ENCODE measurements around the gene CTDNEP1.

CTDNEP1 gene

DNA sequence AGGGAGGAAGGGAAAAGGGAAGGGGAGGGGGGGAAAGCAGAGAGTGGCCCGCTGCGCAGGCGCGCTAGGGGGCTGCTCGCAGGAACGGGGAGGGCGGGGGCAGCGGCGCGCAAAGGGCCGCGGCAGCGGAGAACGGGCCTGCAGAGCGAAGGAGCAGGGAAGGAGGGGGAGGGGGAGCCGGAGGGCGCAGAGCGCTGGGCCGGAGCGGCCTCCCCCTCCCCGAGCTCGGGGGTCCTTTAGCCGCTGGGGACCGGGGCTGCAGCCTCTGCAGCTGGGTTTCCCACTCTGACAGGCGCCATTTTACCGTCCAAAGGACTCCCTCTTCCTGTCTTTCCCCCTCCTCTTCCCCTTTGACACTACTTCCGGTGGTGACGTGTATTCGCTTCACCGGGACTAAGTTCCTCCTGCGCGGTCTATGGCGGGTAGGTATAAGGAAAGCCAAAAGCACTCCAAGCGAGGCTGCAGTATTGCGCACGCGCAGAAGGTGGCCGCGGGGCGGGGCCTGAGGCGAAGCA, at the start of gene CTDNEP1:
CTDNEP1 (minus strand) TSS at position 74 of the 515 bp plus-strand sequence. CDS start 438 bp downstream, outside the sequence.
- peak; percentile 96 to 99 (median 98) for DNase-seq (ENCODE audit: low read depth in 2 of 3, low spot score in 1 of 3)

DNA sequence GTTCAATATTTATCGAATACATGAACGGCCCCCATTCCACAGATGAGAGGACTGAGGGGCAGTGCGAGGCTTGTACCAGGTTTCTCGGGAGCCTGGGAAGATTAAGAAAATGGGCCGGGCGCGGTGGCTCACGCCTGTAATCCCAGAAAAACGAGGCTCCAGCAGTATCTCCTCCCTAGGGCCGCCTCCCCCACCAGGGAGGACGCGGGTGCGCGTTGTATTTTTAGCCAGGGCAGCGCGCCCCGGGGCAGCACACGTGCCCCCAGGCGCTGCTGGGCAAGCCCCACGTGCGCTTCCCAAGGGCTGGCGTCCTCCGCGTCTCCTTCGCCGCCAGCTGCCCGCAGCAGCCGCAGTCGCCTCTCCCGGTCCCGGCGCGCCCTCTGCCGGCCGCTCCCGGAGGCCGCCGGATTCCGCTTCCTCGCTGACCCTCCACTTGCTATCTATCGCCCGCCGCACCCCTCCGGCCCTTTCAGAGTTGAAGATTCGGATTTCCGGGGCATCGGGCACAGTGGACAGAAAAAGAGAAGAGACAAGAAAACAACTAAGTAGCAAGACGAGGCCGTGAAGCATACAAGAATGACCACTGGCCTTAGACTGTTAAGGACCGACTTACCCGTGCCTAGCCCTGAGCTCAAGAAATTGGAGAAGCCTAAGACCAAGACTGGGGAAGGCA, 44.8 kb upstream of the CTDNEP1 start:
- DNase-seq (ENCODE audit: low read depth in 2 of 3, low spot score in 1 of 3): peak in 2 of 3 donors; percentile 53 to 64

DNA sequence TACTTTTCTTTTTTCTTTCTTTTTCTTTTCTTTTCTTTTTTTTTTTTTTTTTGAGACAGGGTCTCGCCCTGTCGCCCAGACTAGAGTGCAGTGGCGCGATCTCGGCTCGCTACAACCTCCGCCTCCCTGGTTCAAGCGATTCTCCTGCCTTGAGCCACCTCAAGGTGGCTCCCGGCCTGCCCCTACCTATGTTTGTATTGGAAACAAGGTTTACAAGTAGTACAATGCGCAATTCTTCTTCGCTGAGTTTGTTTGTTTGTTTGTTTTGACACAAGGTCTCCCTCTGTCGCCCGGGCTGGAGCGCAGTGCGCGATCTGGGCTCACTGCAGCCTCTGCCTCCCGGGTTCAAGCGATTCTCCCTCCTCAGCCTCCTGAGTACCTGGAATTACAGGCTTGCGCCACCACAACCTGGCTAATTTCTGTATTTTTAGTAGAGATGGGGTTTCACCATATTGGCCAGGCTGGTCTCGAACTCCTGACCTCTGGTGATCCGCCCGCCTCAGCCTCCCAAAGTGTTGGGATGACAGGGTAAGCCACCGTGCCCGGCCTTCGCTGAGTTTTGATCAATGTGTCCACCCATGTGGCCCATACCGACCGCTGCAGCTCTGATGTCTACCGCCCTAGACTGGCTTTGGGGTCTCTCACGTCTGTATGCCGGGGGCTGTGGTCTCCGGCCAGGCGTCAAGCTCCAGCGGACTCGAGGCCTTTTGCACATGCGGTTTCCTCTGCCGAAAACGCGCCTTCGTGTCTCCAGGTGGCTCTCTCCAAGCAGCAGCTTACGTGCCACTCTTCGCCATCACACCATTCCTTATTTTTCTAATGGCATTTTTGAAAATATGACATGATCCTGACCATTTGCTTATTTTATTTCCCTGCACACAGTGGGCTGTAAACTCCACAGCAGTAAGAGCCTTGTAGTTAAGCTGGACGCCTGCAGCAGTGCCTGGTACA, 44.0 kb upstream of the CTDNEP1 start:
- no peak for DNase-seq (ENCODE audit: low read depth in 2 of 3, low spot score in 1 of 3)

DNA sequence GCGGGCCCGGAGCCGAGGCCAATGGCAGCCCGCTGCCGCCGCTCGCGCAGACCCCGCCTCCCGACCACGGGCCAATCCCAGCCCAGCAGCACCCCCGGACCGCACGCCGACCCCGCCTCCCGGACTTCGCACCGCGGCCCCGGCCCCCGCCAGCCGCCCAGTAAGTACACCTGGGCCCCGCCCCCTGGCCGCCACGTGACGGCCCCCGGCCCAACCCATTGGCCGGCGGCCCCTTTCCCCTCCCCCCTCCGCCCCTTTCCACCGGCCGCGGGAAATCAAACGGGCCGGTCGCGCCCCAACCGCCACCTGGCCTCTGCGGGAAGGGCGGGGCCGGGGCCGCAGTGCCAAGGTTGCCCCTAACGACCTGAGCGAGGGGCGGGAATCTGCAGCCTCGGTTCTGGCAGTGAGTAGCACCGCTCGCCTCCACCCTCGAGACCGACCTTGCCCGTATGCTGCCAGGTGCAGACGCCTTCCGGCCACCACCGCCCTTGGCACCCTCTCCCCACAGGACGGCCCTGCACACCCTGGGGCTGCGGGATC, 43.1 kb upstream of the CTDNEP1 start, which contains the start of gene YBX2:
YBX2 (minus strand) TSS at position 26 of the 540 bp plus-strand sequence. CDS start 139 bp downstream, outside the sequence.
- DNase-seq (ENCODE audit: low read depth in 2 of 3, low spot score in 1 of 3): peak; percentile 69 to 71 (median 70)

DNA sequence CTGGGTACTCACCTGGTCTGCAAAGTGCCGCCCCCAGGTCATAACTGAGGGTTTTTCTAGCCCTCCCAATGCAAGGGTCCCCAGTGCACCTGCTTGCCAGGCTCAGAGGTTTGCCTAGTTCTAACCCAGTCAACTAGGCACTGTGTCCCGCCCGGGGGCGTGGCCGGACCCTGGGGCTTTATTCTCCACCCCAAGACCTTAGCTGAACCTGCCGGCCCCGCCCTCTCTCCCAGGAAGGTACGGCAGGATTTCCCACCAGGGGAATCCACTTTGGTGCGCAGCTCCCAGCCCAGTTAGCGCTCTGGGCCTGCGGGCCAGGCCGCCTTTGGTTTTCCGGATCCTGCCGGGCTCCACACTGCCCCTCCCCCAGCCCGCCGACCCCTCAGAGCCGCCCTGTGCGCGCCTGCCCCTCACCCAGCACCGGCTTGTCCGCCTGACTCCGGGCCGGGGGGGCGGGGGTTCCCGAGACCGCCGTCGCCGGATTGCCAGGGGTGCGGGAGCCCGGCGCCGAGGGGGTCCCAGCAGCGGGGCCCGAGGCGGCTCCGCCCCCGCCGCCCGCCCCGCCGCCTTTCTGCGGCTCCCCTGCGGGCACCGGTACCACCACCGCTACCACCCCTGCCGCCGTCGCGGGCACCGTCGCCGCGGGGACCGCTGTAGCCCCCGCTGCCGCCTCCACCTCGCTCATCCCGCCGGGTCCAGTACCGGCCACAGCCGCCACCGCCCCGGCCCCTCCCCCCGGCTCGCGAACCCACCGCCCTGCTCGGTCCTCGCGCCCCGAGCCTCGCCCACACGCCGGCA, 42.5 kb upstream of the CTDNEP1 start:
- no peak for DNase-seq (ENCODE audit: low read depth in 2 of 3, low spot score in 1 of 3)

DNA sequence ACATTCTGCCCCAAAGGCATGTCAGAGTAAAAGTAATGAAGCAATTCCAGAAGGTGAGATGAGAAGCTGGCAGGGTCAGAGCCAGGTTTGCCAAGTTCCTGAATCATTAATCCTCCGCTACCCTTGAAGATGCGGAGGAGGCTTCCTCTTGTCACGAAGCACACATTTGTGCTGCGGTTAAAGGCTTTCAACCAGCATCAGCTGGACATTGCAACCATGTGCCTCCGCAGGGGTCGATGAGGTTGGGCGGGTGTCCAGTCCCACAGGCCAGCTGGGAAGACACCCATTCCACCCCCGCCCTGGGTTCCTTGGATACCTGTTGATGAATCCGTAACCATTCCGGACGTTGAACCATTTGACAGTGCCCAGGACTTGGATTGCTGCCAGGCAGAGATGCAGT, 41.6 kb upstream of the CTDNEP1 start:
- DNase-seq (ENCODE audit: low read depth in 2 of 3, low spot score in 1 of 3): no peak

DNA sequence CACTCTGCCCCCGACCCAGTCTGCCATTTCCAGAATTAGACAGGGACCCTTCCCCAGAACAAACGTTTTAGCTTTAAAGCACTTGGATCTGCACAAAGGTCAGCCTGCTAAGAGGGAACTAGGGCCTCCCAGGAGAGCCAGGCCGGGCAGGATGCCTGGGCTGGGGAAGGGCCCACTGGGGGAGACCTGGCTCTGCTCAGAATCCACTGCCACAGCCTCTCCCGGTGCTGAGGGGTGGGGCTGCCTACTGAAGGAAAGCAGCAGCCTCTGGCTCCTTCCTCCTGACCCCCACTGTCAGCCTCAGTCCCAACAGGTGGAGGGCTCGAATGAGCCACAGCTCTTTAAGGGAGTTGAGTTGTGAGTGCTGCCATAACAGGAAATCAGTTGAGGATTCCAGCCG, 41.2 kb upstream of the CTDNEP1 start:
- DNase-seq (ENCODE audit: low read depth in 2 of 3, low spot score in 1 of 3): no peak

DNA sequence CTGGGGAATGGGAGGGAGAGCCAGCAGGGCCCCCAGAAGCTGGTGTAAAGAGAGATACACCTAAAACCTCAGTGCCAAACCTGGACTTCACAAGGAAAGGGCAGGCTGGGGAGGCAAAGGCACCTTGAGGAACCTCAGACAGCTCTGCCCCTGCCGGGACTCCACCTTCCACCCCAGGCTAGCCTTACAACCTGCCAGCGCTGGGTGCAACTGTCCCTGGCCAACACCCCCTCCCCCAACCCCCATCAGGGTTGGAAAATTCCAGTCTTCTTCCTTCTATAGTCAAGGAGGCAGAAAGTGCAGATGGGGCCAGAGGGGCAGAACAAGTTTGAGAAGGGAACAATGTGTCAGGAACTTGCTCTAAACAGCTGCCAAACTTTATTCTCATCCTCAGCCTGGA, 40.7 kb upstream of the CTDNEP1 start:
- no peak for DNase-seq (ENCODE audit: low read depth in 2 of 3, low spot score in 1 of 3)

DNA sequence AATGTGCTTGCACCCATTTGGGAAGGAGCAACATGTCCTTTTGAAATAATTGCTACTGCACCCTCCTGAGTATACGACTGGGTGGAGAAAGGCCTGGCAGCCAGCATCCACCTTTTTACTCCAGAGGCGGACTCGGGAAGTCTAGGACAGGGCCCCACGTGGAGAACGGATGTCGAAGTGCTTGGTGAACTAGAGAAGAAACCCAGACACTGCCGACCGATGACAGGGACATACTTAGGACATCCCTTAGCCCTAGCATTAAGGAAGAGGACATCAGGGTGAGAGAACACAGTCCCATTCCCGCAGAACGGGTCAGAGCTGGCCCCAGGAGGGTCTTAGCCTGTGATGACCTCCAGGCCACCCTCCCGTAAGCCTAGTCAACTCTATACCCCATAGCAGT, 39.2 kb upstream of the CTDNEP1 start:
- DNase-seq (ENCODE audit: low read depth in 2 of 3, low spot score in 1 of 3): no peak

DNA sequence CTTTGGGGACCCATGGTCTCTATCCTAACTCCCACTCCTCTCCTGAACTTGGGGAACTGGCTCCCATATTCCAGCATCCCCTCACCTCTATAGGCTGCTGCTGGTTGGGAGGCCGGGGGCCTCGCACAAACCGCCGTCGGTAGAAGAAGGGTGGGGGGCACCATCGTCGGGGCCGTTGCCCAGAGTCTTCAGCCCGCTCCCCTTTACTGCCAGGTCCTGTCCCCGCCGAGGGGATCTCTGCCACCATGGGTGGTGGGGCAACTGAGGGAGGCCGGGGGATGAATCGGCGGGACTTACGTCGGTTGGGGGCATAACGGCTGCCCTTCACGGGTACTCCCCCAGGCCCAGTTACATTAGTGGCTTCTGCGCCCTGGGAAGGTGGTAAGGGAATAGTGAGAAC, 38.6 kb upstream of the CTDNEP1 start:
- no peak for DNase-seq (ENCODE audit: low read depth in 2 of 3, low spot score in 1 of 3)

DNA sequence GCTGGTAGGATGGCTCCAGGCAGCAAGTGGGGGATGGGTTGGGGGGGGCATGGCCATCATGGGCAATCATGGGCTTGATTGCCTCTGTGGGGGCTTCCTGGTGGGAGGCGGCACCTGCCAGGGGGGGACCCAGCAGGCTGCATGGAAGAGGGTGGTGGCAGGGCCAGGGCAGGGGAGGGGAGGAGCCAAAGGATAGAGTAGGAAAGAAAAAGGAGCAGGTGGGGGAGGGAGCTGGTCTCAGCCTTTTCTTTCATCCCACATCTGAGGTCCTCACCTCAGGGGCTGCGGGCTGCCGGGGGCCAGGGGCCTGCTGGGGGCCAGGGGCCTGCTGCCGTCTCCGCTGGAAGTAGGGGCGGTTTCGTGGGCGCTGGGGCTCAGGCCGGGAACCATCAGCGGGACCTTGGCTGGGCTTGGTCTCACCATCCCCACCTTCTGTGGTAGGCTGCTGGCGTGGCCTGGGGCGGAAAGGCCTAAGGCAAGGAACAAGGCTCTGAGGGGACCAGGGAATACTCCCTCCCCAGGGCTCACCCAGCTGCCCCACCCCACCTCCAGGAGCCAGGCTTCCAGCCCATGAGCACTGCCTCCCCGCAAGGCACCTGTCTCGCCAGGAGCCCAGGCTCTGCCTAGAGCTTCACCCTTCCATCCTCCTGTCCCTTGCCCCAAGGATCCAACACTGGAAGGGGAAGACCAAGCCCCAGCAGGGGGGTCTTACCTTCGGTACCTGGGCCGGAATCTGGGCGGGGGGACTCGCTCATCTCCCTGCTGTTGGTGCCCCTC, 37.9 kb upstream of the CTDNEP1 start:
- no peak for DNase-seq (ENCODE audit: low read depth in 2 of 3, low spot score in 1 of 3)

DNA sequence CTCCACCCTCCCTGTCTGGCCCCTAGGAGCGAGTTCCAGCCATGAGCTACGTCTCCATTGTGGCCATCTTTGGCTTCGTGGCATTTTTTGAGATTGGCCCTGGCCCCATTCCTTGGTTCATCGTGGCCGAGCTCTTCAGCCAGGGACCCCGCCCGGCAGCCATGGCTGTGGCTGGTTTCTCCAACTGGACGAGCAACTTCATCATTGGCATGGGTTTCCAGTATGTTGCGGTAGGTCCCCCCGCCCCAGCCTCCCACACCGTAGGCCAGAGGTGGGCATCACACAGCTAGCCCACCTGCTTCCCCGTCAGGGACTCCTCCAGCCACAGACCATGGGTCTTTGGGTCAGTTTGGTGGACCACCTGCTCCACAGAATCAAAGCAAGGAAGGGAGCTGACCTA, 34.1 kb upstream of the CTDNEP1 start:
- DNase-seq (ENCODE audit: low read depth in 2 of 3, low spot score in 1 of 3): no peak

DNA sequence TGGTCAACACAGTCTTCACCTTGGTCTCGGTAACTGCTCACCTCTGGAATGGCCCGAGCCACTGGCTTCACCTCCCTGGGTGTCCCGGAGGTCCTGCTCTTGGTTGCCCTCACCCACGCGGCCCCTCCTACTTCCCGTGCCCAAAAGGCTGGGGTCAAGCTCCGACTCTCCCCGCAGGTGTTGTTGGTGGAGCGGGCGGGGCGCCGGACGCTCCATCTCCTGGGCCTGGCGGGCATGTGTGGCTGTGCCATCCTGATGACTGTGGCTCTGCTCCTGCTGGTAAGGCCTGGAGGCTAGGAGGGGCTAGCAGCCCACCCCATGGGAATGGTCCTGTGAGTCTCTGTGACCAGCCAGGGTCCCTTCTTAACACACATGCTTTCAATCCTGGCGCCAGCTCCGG, 33.4 kb upstream of the CTDNEP1 start:
- DNase-seq (ENCODE audit: low read depth in 2 of 3, low spot score in 1 of 3): no peak

DNA sequence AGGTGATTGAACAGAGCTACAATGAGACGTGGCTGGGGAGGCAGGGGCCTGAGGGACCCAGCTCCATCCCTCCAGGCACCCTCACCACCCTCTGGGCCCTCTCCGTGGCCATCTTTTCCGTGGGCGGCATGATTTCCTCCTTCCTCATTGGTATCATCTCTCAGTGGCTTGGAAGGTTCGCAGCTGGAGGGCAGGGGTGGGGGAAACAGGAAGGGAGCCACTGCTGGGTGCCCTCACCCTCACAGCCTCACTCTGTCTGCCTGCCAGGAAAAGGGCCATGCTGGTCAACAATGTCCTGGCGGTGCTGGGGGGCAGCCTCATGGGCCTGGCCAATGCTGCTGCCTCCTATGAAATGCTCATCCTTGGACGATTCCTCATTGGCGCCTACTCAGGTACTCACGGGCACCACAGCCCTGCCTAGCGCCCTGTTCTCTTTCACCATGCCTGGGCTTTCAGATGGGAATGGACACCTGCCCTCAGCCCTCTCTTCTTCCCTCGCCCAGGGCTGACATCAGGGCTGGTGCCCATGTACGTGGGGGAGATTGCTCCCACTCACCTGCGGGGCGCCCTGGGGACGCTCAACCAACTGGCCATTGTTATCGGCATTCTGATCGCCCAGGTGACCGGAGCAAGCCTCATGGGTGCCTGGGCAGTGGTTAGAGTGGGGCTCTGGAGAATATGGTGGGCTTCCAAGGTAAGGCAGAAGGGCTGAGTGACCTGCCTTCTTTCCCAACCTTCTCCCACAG, 32.1 kb upstream of the CTDNEP1 start:
- DNase-seq (ENCODE audit: low read depth in 2 of 3, low spot score in 1 of 3): no peak

DNA sequence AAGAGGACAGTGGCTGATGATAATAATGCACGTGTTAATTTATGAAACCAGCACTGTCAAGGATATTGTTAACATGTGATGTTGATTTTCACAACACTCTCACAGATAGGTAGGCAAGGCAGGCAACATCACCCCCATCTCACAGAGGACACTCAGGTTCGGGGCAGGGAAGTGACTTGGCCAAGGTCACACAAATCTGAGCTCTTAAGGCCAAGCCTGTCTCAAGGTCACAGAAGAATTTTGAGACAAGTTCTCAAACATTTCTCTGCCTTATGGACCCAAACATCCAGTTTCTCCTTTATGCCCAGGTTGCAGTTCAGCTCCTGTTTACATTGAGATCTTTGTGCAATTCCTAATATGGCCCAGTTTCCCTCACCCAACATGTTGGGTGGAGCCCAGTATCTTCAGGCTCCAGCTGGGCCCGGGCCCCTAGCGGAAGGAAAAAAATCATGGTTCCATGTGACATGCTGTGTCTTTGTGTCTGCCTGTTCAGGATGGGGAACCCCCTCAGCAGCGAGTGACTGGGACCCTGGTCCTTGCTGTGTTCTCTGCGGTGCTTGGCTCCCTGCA, 31.3 kb upstream of the CTDNEP1 start:
- no peak for DNase-seq (ENCODE audit: low read depth in 2 of 3, low spot score in 1 of 3)

DNA sequence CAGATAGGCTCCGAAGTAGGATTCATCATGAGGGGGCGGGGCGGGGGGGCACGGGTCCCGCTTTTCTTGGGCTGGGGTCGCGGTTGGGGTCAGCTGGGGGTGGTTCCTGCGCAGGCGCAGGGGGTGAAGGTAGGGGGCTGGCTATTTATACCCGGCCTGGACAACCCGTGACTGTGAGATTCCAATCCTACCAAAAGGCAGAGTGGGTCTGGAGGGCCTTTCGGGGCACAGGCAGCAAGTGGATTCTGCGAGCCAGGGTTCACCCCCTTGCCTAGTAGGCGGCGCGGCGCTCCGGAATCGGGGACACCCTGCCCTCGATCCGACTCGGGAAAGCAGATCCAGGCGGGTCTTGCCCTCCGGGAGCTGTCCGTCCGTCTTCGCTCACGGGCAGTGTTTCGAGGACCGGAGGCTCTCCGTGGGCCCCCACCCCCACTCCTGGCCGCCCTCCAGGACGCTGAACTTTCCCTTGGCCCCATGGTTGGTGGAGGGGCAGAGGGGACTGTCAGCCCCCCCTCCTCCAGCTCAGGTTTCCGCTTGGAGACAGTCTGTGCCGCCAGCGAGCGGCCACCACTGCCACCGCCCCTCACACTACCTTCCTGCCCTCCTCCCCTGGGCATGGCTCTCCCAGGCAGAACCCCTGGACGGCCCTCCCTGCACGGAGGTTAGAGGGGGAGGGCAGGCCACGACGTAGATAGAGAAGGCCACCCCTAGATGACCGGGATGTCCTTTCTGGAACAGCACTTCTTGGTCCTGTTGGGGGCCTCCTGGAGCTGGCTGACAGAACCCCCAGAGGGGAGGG, 30.6 kb upstream of the CTDNEP1 start:
- DNase-seq (ENCODE audit: low read depth in 2 of 3, low spot score in 1 of 3): no peak

DNA sequence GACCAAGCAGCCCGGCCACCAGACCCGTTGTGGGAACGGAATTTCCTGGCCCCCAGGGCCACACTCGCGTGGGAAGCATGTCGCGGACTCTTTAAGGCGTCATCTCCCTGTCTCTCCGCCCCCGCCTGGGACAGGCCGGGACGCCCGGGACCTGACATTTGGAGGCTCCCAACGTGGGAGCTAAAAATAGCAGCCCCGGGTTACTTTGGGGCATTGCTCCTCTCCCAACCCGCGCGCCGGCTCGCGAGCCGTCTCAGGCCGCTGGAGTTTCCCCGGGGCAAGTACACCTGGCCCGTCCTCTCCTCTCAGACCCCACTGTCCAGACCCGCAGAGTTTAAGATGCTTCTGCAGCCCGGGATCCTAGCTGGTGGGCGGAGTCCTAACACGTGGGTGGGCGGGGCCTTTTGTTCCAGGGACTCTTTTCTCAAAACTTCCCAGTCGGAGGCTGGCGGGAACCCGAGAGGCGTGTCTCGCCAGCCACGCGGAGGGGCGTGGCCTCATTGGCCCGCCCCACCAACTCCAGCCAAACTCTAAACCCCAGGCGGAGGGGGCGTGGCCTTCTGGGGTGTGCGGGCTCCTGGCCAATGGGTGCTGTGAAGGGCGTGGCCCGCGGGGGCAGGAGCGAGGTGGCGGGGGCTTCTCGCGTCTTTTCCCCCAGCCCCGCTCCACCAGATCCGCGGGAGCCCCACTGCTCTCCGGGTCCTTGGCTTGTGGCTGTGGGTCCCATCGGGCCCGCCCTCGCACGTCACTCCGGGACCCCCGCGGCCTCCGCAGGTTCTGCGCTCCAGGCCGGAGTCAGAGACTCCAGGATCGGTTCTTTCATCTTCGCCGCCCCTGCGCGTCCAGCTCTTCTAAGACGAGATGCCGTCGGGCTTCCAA, 29.8 kb upstream of the CTDNEP1 start, which contains the start of gene SLC2A4:
SLC2A4 (plus strand) TSS at position 645 of the 879 bp plus-strand sequence; CDS start at position 862, 217 bp downstream.
- DNase-seq (ENCODE audit: low read depth in 2 of 3, low spot score in 1 of 3): peak; percentile 86 to 92 (median 87)
